Measurements from ENCODE around the gene XAF1.

XAF1 gene

GRCh38 chr17:6755731-6756184, at the start of gene XAF1:
Gene XAF1, plus strand, starts transcription at chr17:6756046. Its CDS starts 33 bp downstream, at chr17:6756079.
- Histone ChIP-seq H3K4me1 (ENCODE audit: control insufficient read depth, low read depth, low read length) (peaks cover 25% of the 10 kb centered on the region), H3K9ac (ENCODE audit: low read length) (no peak within 1 kb of the TSS), H3K9me3 (ENCODE audit: control insufficient read depth, low read depth, low read length) (no peaks in the 10 kb centered on the region), H3K27ac (ENCODE audit: low read length) (no peak within 1 kb of the TSS), H3K4me3 (ENCODE audit: low read length) (no peak within 1 kb of the TSS), H3K36me3 (ENCODE audit: control insufficient read depth, low read depth, low read length) (no peaks in the 10 kb centered on the region), H3K27me3 (ENCODE audit: control insufficient read depth, insufficient read depth, low read length) (no peaks in the 10 kb centered on the region)

GRCh38 chr17:6706499-6706898, 49.3 kb upstream of the XAF1 start:
- Histone ChIP-seq H3K4me3 (ENCODE audit: low read length) (no peak overlapping the region), H3K4me1 (ENCODE audit: control insufficient read depth, low read depth, low read length) (no peaks in the 10 kb centered on the region), H3K27ac (ENCODE audit: low read length) (no peak overlapping the region), H3K9ac (ENCODE audit: low read length) (no peak overlapping the region), H3K27me3 (ENCODE audit: control insufficient read depth, insufficient read depth, low read length) (peaks cover 2% of the 10 kb centered on the region), H3K36me3 (ENCODE audit: control insufficient read depth, low read depth, low read length) (no peaks in the 10 kb centered on the region), H3K9me3 (ENCODE audit: control insufficient read depth, low read depth, low read length) (no peaks in the 10 kb centered on the region)

- H3K9ac ChIP-seq (ENCODE audit: low read length): no peak overlapping the region
- H3K36me3 ChIP-seq (ENCODE audit: control insufficient read depth, low read depth, low read length): no peaks in the 10 kb centered on the region
- peaks cover 7% of the 10 kb centered on the region for H3K27me3 ChIP-seq (ENCODE audit: control insufficient read depth, insufficient read depth, low read length)
- H3K4me3 ChIP-seq (ENCODE audit: low read length): no peak overlapping the region
- no peaks in the 10 kb centered on the region for H3K4me1 ChIP-seq (ENCODE audit: control insufficient read depth, low read depth, low read length)
- no peaks in the 10 kb centered on the region for H3K9me3 ChIP-seq (ENCODE audit: control insufficient read depth, low read depth, low read length)
- no peak overlapping the region for H3K27ac ChIP-seq (ENCODE audit: low read length)
These were observed 48.9 kb upstream of the XAF1 start for GRCh38 chr17:6706996-6707395.

- Histone ChIP-seq H3K4me3 (ENCODE audit: low read length) (no peak overlapping the region), H3K27ac (ENCODE audit: low read length) (no peak overlapping the region), H3K9me3 (ENCODE audit: control insufficient read depth, low read depth, low read length) (no peaks in the 10 kb centered on the region), H3K36me3 (ENCODE audit: control insufficient read depth, low read depth, low read length) (no peaks in the 10 kb centered on the region), H3K27me3 (ENCODE audit: control insufficient read depth, insufficient read depth, low read length) (peaks cover 22% of the 10 kb centered on the region), H3K4me1 (ENCODE audit: control insufficient read depth, low read depth, low read length) (no peaks in the 10 kb centered on the region), H3K9ac (ENCODE audit: low read length) (no peak overlapping the region)
These were observed 47.4 kb upstream of the XAF1 start for GRCh38 chr17:6708357-6708961.

- H3K9me3 ChIP-seq (ENCODE audit: control insufficient read depth, low read depth, low read length): no peaks in the 10 kb centered on the region
- H3K9ac ChIP-seq (ENCODE audit: low read length): no peak overlapping the region
- peaks cover 39% of the 10 kb centered on the region for H3K27me3 ChIP-seq (ENCODE audit: control insufficient read depth, insufficient read depth, low read length)
- H3K4me1 ChIP-seq (ENCODE audit: control insufficient read depth, low read depth, low read length): no peaks in the 10 kb centered on the region
- H3K27ac ChIP-seq (ENCODE audit: low read length): no peak overlapping the region
- no peaks in the 10 kb centered on the region for H3K36me3 ChIP-seq (ENCODE audit: control insufficient read depth, low read depth, low read length)
- no peak overlapping the region for H3K4me3 ChIP-seq (ENCODE audit: low read length)
These were observed 45.5 kb upstream of the XAF1 start for GRCh38 chr17:6710317-6710716.

GRCh38 chr17:6711081-6711674, 44.7 kb upstream of the XAF1 start:
- H3K27ac ChIP-seq (ENCODE audit: low read length): no peak overlapping the region
- no peaks in the 10 kb centered on the region for H3K4me1 ChIP-seq (ENCODE audit: control insufficient read depth, low read depth, low read length)
- H3K4me3 ChIP-seq (ENCODE audit: low read length): no peak overlapping the region
- H3K27me3 ChIP-seq (ENCODE audit: control insufficient read depth, insufficient read depth, low read length): peaks cover 39% of the 10 kb centered on the region
- no peaks in the 10 kb centered on the region for H3K36me3 ChIP-seq (ENCODE audit: control insufficient read depth, low read depth, low read length)
- no peaks in the 10 kb centered on the region for H3K9me3 ChIP-seq (ENCODE audit: control insufficient read depth, low read depth, low read length)
- H3K9ac ChIP-seq (ENCODE audit: low read length): no peak overlapping the region

GRCh38 chr17:6711681-6712057, 44.2 kb upstream of the XAF1 start:
- Histone ChIP-seq H3K4me1 (ENCODE audit: control insufficient read depth, low read depth, low read length) (no peaks in the 10 kb centered on the region), H3K27ac (ENCODE audit: low read length) (no peak overlapping the region), H3K4me3 (ENCODE audit: low read length) (no peak overlapping the region), H3K9me3 (ENCODE audit: control insufficient read depth, low read depth, low read length) (no peaks in the 10 kb centered on the region), H3K36me3 (ENCODE audit: control insufficient read depth, low read depth, low read length) (no peaks in the 10 kb centered on the region), H3K27me3 (ENCODE audit: control insufficient read depth, insufficient read depth, low read length) (peaks cover 39% of the 10 kb centered on the region), H3K9ac (ENCODE audit: low read length) (no peak overlapping the region)

- Histone ChIP-seq H3K4me1 (ENCODE audit: control insufficient read depth, low read depth, low read length) (no peaks in the 10 kb centered on the region), H3K36me3 (ENCODE audit: control insufficient read depth, low read depth, low read length) (no peaks in the 10 kb centered on the region), H3K9ac (ENCODE audit: low read length) (no peak overlapping the region), H3K9me3 (ENCODE audit: control insufficient read depth, low read depth, low read length) (no peaks in the 10 kb centered on the region), H3K4me3 (ENCODE audit: low read length) (peak overlapping the region; percentile 67), H3K27me3 (ENCODE audit: control insufficient read depth, insufficient read depth, low read length) (peaks cover 39% of the 10 kb centered on the region), H3K27ac (ENCODE audit: low read length) (no peak overlapping the region)
These were observed 43.6 kb upstream of the XAF1 start for GRCh38 chr17:6712058-6712853.

- Histone ChIP-seq H3K4me1 (ENCODE audit: control insufficient read depth, low read depth, low read length) (no peaks in the 10 kb centered on the region), H3K36me3 (ENCODE audit: control insufficient read depth, low read depth, low read length) (no peaks in the 10 kb centered on the region), H3K9ac (ENCODE audit: low read length) (no peak overlapping the region), H3K4me3 (ENCODE audit: low read length) (peak overlapping the region; percentile 67), H3K9me3 (ENCODE audit: control insufficient read depth, low read depth, low read length) (no peaks in the 10 kb centered on the region), H3K27me3 (ENCODE audit: control insufficient read depth, insufficient read depth, low read length) (peaks cover 39% of the 10 kb centered on the region), H3K27ac (ENCODE audit: low read length) (no peak overlapping the region)
These were observed 43.1 kb upstream of the XAF1 start for GRCh38 chr17:6712854-6713129.

GRCh38 chr17:6713130-6713917, 42.5 kb upstream of the XAF1 start, which contains the start of gene SLC13A5:
Gene SLC13A5, minus strand, starts transcription at chr17:6713369. Its CDS starts 36 bp downstream, at chr17:6713333.
- Histone ChIP-seq H3K4me1 (ENCODE audit: control insufficient read depth, low read depth, low read length) (no peaks in the 10 kb centered on the region), H3K27ac (ENCODE audit: low read length) (no peak within 1 kb of the TSS), H3K27me3 (ENCODE audit: control insufficient read depth, insufficient read depth, low read length) (peaks cover 39% of the 10 kb centered on the region), H3K4me3 (ENCODE audit: low read length) (peak within 1 kb of the TSS; percentile 67), H3K36me3 (ENCODE audit: control insufficient read depth, low read depth, low read length) (no peaks in the 10 kb centered on the region), H3K9me3 (ENCODE audit: control insufficient read depth, low read depth, low read length) (no peaks in the 10 kb centered on the region), H3K9ac (ENCODE audit: low read length) (no peak within 1 kb of the TSS)

GRCh38 chr17:6713918-6714271, 42.0 kb upstream of the XAF1 start:
- Histone ChIP-seq H3K27me3 (ENCODE audit: control insufficient read depth, insufficient read depth, low read length) (peaks cover 39% of the 10 kb centered on the region), H3K4me3 (ENCODE audit: low read length) (peak overlapping the region; percentile 67), H3K9ac (ENCODE audit: low read length) (no peak overlapping the region), H3K36me3 (ENCODE audit: control insufficient read depth, low read depth, low read length) (no peaks in the 10 kb centered on the region), H3K4me1 (ENCODE audit: control insufficient read depth, low read depth, low read length) (no peaks in the 10 kb centered on the region), H3K27ac (ENCODE audit: low read length) (no peak overlapping the region), H3K9me3 (ENCODE audit: control insufficient read depth, low read depth, low read length) (no peaks in the 10 kb centered on the region)

Measured in iPS-18a (cell line).